Pons (tissue), 1 donor: ENCODE results near the gene SH2D3C.
A peak's percentile ranks its signal among the peaks of the same experiment; 100 is the strongest.

ENCODE experiments used
- DNase-seq: peaks from one replicate; pipeline ENCODE4 v3.0.0-alpha.2; 2016; ENCODE audit warnings: low spot score

The SH2D3C gene

GRCh38 chr9:127778280-127779135, at the start of gene SH2D3C:
SH2D3C (minus strand) TSS chr9:127778666; CDS start chr9:127778627, 39 bp downstream.
- DNase-seq = peak; percentile 62

GRCh38 chr9:127826253-127826913, 47.9 kb upstream of the SH2D3C start:
- no peak for DNase-seq

- DNase-seq = no peak
These were observed 47.0 kb upstream of the SH2D3C start for GRCh38 chr9:127825319-127826051.

GRCh38 chr9:127822108-127822507, 43.6 kb upstream of the SH2D3C start:
- no peak for DNase-seq

- DNase-seq = no peak
These were observed 40.1 kb upstream of the SH2D3C start for GRCh38 chr9:127818574-127818973.

GRCh38 chr9:127817881-127818434, 39.5 kb upstream of the SH2D3C start:
- no peak for DNase-seq

- no peak for DNase-seq
These were observed 38.3 kb upstream of the SH2D3C start for GRCh38 chr9:127816728-127817127.

GRCh38 chr9:127816362-127816725, 37.9 kb upstream of the SH2D3C start:
- DNase-seq = no peak

- DNase-seq = no peak
These were observed 37.3 kb upstream of the SH2D3C start for GRCh38 chr9:127815512-127816361.

GRCh38 chr9:127814619-127815511, 36.4 kb upstream of the SH2D3C start:
- DNase-seq = no peak

GRCh38 chr9:127813686-127814226, 35.3 kb upstream of the SH2D3C start:
- no peak for DNase-seq

GRCh38 chr9:127812936-127813675, 34.6 kb upstream of the SH2D3C start:
- no peak for DNase-seq

- DNase-seq = no peak
These were observed 33.5 kb upstream of the SH2D3C start for GRCh38 chr9:127812011-127812410.

GRCh38 chr9:127810378-127811187, 32.1 kb upstream of the SH2D3C start:
- DNase-seq = no peak

GRCh38 chr9:127809540-127810377, 31.3 kb upstream of the SH2D3C start:
- DNase-seq = no peak

- no peak for DNase-seq
These were observed 30.6 kb upstream of the SH2D3C start for GRCh38 chr9:127809002-127809539.

- no peak for DNase-seq
These were observed 30.0 kb upstream of the SH2D3C start for GRCh38 chr9:127808347-127809001.
